GM18907 (cell line): ENCODE results near the gene ZDHHC11B.
"Not testable (repeated sequence)": the region's sequence is repeated elsewhere in the genome, so short reads cannot be mapped to it uniquely, and the experiment has no call there.

Source experiments
- ATAC-seq: cut with Tn5 transposase; IDR thresholded peaks from one replicate; pipeline ENCODE4 v1.9.1; 2021; ENCODE audit warnings: mild to moderate bottlenecking, moderate library complexity; ENCODE audit not compliant: unreplicated experiment

ZDHHC11B gene

DNA sequence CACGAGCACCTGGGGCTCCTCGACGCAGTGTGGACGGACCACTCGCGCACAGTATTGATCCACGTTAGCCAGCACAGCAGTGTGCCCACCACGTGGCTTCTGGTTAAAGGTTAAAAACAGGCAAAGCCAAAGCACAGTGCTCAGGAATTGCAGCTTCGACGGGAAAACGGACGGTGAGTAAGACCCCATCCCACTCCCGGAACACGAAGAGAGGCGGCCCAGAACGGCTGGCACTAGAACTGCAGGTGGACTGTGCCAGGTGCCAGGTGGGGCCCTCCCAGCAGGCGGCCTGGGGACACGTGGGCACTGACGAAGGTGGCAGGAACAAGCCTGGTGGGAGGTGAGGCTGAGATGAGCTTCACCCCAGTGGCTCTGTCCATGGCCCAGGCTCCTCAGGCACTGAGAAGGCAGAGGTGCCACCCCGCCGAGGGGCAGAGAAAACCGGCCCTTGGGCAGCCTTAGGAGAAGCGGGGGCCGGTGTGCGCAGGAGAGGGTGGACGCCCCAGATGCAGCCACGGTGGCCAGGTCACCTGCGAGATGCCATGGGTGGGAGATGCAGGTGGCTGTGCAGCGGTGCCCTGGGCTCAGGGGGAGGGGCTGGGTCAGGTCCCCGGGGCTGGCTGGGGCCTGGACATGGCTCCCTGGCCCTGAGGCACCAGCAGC, 96.0 kb downstream of the ZDHHC11B start:
- not testable (repeated sequence) for ATAC-seq

DNA sequence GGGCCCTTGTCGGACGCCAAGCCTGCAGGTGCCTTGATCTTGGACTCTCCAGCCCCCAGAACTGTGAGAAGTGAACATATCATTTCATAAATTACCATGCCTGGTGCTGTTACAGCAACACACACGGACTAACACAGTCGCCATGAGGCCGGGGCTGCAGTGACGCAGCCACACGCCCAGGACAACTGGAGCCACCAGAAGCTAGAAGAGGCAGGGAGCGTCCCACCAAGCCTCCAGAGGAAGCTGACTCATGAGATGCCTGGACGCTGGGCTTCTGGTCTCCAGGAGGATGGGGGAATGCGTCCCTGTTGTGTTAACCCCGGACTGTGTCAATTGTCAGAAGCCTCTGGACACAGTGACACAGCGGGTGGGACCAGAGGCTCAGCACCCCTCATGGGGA, 97.6 kb downstream of the ZDHHC11B start:
- not testable (repeated sequence) for ATAC-seq

DNA sequence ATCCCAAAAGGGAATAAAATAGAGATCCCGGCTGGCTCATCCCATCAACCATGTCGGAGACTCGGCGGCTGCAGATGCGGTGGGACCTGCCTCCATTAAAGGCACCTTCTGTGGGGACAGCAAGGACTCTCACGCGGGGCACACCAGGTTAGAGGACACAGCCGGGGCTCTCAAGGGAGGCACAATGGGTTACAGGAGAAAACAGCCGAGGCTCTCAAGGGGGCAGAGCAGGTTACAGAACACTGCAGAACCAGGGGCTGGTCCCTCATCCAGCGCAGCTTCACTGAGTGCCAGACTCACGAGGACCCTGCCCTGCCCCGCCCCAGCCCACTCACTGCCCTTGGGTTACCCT, 98.4 kb downstream of the ZDHHC11B start:
- ATAC-seq, result not testable (repeated sequence)

DNA sequence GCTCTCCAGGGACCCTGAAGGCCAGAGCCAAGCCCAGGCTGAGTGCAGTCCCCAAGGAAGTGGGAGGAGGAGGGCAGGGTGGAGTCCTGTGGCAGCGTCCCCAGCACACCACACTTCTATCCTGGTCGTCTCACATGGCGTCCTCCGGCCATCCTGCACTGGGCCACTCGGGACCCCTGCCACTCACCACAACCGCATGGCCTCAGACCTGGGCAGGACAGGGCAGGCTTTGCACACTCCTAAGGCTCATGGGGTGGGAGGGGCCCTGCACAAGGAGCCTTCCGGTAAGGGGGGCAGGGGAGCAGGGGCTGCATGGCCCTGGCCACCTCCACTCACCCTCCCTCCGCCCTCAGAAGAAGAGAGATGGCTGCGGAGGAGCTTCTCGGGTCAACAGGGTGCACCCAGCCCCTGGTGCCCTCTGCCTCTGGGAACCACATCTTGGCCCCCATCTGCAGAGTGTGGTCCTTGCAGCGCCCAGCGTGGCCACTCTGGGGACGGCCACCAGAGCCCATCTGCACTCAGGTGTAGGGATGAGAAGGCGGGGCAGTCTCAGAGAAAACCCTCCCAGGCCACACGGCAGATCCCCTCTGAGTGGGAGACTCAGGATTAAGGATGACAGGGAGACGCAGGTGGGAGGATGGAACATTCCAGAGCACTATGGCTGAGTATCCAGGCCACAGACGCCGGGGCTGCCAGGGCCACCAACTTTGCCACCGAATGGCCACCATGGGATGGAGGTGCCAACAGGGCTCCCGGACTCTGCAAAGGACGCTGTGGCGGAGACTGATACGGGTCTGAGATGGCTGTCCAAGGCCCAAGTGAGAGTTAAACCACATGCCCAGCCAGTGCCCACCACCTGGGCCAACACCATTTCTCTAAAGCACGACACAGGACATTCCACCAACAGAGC, 99.0 kb downstream of the ZDHHC11B start:
- no peak for ATAC-seq

DNA sequence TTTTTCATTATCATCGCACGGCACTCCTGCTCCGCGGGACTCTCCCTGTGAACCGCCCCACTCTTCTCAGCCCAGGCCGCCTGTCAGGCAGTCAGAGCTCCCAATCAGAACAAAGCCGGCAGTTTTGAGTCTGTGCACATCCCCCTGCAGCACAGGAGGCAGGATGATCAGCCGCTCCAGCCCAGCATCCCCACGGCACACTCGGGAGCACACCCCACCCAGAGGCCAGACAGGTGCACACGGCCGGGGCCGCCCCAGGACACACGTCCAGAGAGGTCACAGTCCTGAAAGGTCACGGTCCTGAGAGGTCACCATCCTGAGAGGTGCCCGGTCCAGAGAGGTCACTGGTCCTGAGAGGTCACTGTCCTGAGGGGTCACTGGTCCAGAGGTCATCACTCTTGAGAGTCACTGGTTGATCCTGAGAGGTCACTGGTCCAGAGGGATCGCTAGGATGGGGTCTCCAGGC, 99.7 kb downstream of the ZDHHC11B start:
- no peak for ATAC-seq

DNA sequence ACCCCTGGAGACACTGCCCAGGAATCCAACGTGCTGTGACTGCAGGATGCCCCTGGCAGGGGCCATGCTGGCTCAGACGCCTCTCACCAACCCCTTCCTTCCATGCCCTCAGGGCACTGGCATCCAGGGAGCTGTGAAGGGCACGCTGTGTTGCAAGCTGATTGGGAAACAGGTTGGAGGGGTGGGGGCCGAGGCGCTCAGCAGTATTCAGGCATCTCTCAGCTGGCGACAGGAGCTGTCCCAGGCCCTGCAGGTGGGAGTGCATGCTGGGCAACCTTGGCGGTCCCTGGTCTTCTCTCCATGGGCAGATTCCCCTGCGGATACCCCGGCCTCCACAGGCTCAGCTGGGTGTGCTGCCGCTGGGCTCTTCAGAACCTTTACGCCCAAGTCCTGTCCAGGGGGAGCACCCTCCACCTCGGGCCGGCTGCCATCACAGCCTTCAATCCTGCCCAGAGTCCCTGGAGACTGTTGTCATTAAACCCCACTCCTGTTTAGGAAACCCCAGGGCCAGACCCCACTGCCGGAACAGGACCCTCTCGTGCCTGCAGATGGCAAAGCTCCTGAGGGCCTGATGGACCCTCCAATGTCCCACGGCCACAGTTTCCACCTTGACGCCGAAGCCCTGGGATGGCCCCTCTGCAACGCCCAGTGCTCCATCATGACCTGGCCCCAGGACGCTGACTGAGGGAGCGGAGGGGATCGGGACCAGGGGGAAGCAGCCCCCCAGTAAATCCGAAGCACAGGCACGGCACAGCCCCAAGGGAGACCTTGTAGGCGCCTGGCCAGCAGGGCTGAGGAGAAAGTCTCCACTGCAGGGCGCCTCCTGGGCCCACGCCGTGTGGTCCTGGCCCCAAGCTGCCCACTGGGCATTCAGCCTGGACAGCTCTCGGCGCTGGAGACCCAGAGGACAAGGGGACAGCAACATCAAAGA, 100.7 kb downstream of the ZDHHC11B start:
- no peak for ATAC-seq

DNA sequence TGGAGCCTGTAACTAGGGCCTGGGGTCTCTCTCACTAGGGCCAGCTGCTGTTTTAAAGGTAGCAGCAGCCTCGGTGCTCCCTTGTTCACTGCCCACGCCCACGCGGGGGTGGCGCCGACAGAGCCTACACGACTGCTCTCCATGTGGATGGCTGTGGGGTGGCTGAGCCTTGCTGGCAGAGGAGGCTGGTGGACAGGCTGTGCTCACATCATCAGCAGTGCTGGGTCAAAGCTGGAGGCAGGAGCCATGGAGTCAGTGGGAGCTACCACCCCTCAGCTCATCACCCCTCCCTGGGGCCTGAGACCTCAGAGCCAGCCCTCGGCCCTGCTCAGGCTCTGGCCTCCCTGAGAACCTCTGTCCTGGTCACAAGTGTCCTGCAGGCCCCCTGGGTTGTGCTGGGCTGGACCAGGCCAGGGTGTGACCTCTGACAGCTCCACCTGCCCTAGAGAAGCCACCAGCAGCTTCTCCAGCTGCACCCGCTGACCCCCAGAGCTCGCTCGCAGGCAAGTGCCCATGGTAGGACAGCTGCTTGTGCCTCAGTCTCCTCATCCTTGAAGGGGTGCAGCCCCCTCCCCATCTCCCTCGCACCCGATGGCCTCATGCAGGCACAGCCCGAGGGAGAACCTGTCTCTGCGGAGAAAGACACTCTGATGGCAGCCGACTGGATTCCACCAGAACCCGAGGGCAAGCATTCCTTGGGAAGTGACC, 101.7 kb downstream of the ZDHHC11B start:
- ATAC-seq, result not testable (repeated sequence)

DNA sequence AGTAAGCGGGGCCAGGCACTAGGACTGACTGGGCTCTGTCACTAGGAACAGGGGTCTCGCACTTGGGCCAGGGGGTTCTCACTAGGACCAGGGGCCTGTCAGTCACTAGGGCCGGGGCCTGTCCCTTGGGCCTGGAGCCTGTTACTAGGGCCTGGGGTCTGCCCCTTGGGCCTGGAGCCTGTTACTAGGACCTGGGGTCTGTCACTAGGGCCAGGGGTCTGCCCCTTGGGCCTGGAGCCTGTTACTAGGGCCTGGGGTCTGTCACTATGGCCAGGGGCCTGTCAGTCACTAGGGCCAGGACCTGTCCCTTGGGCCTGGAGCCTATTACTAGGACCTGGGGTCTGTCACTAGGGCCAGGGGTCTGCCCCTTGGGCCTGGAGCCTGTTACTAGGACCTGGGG, 102.3 kb downstream of the ZDHHC11B start:
- ATAC-seq, result not testable (repeated sequence)

DNA sequence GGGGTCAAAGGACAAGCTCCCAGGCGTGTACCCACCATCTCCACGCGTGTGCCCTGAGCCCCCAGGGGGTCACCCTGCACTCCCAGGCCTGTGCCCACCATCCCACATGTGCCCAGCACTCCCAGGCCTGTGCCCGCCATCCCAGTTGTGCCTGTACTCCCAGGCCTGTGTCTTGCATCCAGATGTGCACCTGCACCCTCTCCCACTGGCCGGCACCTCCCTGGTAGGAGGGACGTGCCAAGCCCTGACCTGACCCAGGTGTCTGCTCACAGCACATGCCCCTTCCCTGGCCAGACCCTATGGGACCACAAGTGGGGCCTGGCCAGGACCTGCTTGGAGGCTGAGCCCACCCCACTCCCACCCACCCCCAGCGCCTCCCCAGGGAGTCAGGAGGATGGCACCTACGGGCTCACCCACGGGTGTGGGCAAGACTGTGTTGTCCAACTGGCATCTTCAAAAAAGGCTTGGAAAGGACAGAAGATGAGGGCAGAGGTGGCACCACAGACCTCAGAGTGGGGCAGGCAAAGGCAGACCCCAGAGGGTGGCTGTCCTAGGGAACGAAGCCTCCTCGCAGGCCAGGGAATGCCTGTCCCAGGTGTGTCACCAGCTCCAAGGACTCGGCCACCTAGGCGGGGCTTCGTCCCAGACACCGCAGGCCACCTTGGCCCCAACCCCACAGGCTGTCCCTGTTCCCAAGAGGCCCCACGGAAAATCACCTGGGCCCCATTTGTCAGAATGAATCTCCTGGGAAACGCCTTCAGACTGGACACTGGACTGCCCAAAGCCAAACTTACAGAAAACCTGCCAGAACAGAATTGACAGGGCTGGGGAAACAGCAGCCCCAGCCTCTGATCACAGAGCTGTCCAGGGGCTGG, 103.0 kb downstream of the ZDHHC11B start:
- ATAC-seq, result not testable (repeated sequence)

DNA sequence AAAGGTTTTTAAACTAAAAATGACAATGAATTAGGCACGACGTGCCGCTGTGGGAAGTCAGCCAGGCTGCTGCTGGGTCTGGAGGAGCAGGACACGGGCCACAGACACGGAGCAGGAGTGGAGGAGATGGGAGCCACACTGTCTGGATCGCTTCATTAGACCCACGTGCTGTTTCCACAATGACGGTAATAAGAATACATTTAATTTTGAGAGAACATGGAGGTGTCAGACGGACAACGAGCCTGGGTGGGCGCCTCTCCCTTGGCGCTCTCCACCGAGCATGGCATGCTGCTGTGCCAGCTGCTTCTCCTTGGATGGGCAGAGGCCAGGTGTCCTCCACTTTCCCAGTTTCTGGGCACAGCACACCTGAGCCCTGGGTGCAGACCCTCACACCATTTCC, 103.7 kb downstream of the ZDHHC11B start:
- ATAC-seq, result not testable (repeated sequence)

DNA sequence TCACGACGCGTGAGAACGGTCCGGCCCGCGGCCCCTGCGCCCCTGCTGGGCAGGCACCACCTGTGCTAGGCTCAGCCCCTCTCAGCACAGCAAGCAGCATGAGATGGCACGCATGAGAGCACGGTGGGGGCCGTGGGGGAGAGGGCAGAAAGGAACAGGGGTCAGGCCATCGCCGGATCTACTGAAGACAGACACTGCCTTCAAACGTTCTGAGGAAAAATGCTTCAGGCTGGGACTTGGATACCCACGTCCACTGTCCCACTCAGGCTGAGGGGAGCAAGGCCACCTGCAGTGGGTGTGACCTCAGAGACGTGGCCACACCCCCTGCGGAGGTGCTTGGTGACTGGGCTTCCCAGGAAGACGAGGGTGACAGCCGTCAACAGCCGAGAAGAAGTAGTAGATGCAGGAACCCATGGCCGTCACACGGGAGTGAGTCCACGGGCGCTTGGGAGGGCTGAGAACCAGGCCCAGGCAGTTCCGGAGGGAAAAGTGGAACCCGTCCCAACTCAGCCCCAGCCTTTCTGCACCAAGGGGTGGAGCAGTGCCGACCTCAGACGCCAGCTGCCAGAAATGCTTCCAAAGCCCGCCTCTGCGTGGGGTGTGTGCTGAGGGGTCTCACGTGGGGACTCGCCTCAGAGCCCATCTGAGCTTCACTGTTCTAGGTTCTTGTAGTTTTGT, 104.3 kb downstream of the ZDHHC11B start:
- not testable (repeated sequence) for ATAC-seq

DNA sequence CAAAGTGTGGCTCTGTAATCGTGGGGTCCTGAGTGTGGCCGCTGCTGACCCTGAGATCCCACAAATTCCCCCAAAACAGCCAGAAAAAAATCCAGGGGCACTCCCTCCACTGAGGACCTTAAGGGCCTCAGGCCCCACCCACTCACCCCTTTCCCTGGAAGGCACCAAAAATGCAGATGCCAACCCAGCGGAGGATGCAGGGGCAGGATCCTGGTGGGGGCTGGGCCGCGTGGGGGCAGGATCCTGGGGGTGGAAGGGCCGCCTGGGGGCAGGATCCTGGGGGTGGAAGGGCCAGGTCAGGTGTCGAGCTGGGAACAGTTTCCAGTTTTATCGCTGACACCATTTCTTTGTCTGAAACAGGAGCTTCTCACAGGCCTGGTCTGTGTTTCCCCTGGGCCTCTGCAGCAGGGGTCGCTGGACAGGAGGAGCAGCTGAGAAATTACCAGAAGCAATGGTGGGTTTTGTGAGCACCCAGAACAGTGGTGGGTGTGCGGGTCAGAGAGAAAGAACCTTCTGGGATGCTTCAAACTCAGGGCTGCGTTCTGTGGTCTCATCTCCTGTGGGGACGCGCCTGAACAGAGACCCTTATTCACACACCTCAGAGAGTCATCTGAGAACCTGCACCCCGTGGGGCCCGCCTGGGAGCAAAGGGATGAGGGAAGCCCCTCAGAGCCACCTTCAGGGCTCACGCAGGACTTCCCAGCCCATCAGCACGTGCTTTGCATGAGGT, 105.2 kb downstream of the ZDHHC11B start:
- not testable (repeated sequence) for ATAC-seq

DNA sequence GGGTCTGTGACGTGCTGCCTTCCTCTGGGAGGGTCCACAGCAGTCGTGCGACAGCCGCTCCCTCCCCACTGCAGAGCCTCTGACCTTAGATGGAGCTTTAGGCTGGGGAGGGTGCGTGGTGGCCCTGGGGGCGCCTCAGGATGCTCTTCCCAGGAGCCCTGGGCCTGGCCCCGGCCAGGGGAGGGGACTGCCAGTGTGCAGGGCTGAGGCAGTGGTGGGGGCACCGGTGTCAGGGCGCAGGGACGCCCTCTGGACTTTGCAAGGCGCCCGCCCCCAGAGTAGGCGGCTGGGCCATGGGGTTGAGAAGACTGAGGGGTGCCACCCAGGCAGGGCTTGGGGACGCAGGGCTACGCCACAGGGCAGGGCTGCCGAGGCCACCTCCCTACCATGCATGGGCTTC, 106.0 kb downstream of the ZDHHC11B start:
- not testable (repeated sequence) for ATAC-seq

DNA sequence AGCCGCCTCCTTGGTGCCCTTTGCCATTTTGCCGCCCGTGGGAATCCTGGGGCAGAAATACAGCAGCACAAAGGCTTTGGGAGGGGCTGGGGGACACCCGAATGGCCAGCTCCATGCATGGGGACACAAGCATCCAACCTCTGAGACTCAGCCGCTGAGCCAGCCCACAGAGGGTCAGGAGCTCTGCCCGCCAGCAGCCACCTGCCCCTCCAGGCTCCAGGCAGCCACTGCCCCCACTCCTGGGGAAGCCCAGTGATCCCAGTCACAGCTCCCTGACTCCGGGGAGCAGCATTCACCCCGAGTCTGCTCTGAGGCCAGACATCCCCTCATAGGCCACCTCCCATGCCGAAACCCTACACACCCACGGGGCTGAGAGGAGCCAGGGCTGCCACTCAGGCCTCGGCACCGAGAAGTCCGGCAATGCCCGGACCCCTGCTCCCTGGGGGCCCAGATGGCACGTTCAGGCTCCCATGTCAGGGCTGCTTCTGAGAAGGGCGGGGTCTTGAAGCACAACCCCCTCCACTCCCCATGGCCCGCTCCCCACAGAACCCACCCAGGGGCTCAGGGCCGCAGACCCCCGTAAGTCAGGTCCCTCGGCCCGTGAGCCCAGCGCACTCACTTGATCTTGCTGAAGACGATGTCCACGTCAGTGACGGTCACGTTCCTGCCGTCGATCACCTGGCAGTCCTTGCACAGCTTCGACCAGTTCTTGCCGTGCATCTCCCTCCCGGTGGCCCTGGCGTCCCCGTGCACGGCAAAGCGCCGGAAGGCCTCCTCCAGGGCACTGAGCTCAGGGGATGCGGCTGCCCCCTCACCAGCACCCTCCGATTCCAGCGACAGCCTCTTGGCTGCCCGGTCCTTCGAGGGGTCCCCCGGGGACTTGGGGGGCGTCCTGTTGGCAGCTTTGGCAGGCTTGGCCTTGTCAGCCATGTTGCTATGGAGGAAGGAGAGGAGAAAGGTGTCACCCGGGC, 107.1 kb downstream of the ZDHHC11B start:
- no peak for ATAC-seq

DNA sequence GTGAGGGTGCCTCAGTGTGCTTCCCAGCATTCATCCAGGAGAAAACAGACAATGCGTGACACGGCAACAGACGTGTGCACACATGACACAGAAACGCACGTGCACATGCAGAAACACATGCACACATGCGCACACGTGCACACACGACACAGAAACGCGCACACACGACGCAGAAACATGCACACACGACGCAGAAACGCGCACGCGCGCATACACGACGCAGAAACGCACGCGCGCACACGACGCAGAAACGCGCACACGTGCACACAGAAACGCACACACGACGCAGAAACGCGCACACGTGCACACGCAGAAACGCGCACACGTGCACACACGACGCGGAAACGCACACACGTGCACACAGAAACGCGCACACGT, 107.8 kb downstream of the ZDHHC11B start:
- no peak for ATAC-seq

DNA sequence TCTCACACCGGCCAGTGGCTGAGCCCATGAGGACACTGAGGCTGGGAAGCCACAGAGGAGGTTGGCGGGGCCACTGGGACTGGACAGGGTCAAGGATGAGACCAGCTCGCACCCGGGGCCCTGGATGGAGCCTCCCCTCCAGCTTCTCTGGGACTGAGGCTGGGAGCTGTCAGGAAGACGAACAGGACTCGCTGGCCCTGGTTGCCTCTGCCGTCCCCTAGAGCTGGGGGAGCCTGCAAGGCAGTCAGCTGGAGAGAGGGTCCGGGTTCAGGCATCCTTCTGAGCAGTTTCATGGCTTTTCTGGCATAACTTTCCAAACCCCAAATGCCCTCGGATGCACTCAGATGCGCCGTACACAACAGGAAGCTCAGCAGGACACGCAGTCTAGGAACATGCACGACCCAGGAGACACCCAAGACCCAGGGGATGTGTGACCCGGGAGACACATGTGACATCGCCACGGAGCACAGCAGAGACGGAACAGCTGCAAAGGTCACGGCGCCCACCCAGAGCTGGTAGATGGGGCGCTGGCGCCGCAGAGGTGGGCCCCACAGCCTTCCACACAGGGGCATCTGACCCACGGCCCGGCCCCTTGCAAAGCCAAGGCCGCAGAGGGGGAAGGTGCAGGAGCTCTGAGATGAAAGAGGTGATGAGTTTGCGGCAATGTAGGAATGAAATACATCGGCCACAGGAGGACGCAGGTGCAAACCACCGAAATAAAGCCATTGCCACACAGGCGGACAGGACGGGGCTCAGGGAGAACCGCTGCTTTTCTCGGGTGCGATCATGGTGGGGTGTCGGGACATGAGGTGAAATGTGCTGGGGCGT, 108.4 kb downstream of the ZDHHC11B start:
- no peak for ATAC-seq
